Measurements from ENCODE around the gene LBH.

The LBH gene

DNA sequence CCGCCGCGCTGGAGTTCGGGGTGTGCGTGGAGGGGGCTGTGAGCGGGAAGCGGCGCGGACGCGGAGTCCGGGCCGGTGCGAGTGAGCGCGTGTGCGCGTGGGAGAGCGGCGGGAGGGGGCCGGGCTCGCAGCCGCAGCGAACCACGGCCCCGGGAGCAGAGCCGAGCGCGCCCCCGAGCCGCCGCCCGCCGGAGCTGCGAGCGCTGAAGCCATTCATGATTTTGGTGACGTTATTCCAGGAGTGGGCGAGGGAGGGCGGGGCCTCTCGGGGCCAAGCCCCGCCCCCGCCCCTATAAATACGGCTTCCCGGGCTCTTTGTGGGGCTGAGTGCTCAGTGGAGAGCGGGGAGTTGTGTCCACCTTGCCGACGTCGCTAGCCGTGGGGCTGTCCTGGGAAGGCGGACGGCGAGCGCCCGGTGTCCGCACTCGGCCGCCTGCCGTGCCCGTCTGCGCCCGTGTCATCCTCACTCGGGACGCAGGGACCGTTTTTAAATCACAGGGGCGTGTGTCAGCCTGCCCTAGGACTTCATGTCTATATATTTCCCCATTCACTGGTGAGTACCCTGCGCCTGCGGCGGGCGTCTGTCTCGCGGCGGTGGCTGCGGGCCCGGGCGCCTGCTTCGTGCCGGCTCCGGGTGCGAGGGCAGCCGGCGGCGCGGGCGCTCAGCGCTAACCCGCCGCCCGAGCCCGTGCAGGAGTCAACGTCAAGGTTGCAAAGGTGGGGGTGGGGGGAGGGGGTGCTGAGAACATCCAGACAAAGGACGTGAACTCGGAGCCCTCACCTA is at the start of gene LBH:
Gene LBH (plus strand): TSS at position 323 of the 784 bp plus-strand sequence. CDS start 205 bp downstream, at position 528.
- peak; percentile 62 for DNase-seq (ENCODE audit: low spot score)

GRCh38 chr2:30184035-30184434 is 47.3 kb upstream of the LBH start:
- DNase-seq (ENCODE audit: low spot score), result no peak

- no peak for DNase-seq (ENCODE audit: low spot score)
These were observed 46.2 kb upstream of the LBH start for GRCh38 chr2:30185178-30185577.

GRCh38 chr2:30188292-30188691 is 43.0 kb upstream of the LBH start:
- no peak for DNase-seq (ENCODE audit: low spot score)

DNA sequence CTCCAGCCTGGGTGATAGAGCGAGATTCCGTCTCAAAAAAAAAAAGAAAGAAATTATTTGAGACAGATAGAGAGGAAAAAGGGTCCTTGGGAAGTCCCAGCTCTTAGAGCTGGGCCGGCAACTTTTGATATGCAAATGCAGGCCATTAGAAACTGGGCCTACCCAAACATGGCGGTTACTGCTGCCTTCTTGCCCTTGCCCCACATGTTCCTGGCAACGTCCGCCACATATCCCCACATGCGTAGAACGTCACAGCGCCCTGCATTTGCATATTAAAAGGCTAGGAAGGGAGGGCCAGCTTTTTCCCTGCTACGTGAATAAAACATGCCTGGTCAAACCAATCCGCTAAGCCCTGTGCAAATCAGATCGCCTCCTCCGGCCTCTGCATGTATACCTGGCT is 40.7 kb upstream of the LBH start:
- DNase-seq (ENCODE audit: low spot score), result no peak

- no peak for DNase-seq (ENCODE audit: low spot score)
These were observed 40.2 kb upstream of the LBH start for GRCh38 chr2:30191107-30191506.

- no peak for DNase-seq (ENCODE audit: low spot score)
These were observed 39.5 kb upstream of the LBH start for GRCh38 chr2:30191819-30192271.

GRCh38 chr2:30192314-30192713 is 39.0 kb upstream of the LBH start:
- no peak for DNase-seq (ENCODE audit: low spot score)

GRCh38 chr2:30193104-30193681 is 38.1 kb upstream of the LBH start:
- DNase-seq (ENCODE audit: low spot score), result no peak

DNA sequence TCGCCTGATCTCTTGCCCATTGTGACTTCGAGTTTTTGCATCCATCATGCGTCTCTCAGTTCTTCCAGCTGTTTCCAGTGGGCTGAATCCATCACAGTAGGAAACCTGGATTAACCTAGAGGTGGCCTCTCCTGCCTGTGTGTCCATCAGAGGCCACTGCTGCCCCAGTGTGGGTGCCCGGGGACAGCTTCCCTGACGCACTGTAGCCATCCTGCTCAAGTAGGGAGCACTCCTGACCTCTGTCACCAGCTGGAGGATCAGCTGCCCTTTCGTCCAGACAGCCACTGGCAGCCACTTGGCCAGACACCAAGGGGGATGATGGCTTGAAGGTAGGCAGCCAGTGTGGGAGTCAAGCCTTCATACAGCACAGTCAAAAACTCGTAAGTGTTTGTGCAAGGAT is 36.9 kb upstream of the LBH start:
- no peak for DNase-seq (ENCODE audit: low spot score)

GRCh38 chr2:30195016-30195415 is 36.3 kb upstream of the LBH start:
- DNase-seq (ENCODE audit: low spot score), result no peak

GRCh38 chr2:30197570-30198192 is 33.7 kb upstream of the LBH start:
- no peak for DNase-seq (ENCODE audit: low spot score)

DNA sequence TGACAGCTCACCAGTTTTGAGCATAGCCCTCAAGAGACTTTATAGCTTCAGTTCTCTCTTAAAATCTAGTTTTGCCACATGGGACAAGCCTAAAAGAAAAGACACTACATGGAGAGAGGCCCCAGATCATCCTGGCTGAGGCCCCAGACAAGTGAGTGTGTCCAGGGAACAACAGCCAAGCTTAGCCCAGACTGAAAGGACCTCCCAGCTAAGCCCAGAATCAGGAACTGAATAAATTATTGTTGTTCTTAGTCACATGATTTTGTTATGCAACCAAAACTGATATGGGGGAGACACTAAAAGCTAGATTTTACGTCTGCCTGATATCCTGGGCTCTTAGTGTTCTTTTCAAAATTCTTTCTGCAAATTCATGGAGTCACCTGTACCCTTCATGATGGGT is 29.3 kb upstream of the LBH start:
- no peak for DNase-seq (ENCODE audit: low spot score)

GRCh38 chr2:30203156-30203555 is 28.2 kb upstream of the LBH start:
- DNase-seq (ENCODE audit: low spot score), result no peak

DNA sequence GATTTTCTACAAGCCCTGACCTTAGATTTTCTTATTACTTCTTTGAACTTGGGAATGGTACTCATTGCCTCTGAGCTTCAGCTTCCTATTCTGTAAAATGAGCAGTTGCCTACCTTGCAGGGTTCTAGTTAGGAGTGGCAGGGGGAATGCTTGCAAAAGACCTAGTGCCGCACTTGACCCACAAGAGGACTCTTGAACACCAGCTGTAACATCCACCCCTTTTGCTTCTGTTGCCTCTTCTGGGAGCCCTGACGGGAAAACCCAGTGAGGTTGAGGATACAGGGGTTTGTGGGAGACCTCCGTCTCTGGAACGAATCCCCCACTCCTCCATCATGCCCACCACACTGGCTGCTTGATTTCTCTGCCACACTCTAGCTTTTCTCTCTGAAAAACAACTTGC is 27.1 kb upstream of the LBH start:
- DNase-seq (ENCODE audit: low spot score), result no peak

DNA sequence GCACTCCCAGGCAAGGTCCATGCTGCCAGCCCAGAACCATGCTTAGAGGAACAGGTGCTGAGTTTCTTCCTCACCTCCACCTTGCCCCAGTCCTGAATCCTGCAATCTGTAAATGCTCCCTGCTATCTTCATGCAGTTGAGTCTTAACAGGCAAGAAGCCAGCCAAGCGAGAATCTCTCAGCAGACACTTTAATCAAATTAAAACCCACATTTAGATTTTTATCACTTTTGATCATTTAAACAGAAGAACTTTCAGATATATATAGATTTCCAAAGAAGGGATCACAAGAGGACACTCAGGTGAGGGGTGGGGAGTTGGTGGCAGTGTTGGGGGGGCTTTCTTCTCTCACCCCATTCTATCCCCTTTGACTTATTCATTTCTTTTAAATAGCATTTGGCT is 25.9 kb upstream of the LBH start:
- no peak for DNase-seq (ENCODE audit: low spot score)

GRCh38 chr2:30206461-30207430 is 24.6 kb upstream of the LBH start:
- DNase-seq (ENCODE audit: low spot score), result no peak

- peak; percentile 66 for DNase-seq (ENCODE audit: low spot score)
These were observed 22.9 kb upstream of the LBH start for GRCh38 chr2:30208453-30208852.

GRCh38 chr2:30209227-30209626 is 22.1 kb upstream of the LBH start:
- DNase-seq (ENCODE audit: low spot score), result no peak

DNA sequence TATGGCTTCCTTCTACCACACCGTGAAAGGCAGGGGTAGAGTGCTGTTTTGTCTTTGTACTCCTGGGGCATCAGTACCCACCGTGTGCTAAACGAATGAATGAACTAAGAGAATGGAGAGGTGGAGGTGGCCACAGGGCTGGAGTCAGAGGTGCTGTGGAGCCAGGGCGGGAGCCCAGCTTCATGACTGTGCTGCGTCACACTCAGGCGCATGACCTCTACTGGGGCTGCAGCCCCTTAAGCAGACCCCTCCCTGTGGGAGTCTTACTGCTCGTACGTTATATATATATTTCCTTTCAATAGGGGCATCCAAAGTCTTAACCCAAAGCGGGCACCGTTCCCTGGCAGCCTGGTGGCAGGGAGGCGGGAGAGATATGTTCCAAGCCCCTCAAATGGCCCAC is 18.0 kb upstream of the LBH start:
- DNase-seq (ENCODE audit: low spot score), result no peak

- no peak for DNase-seq (ENCODE audit: low spot score)
These were observed 17.3 kb upstream of the LBH start for GRCh38 chr2:30213907-30214463.

- DNase-seq (ENCODE audit: low spot score), result no peak
These were observed 15.2 kb upstream of the LBH start for GRCh38 chr2:30216157-30216556.

Measured in LoVo (cell line).